ENCODE results near the gene ORC5.
A peak's percentile ranks its signal among the peaks of the same experiment; 100 is the strongest.
"Not testable (repeated sequence)": the region's sequence is repeated elsewhere in the genome, so short reads cannot be mapped to it uniquely, and the experiment has no call there.

The ORC5 gene

GRCh38 chr7:104207731-104208420 is at the start of gene ORC5:
Gene ORC5 (minus strand): TSS chr7:104208013. CDS start chr7:104207904, 109 bp downstream.
- DNase-seq (ENCODE audit: low read depth), result peak; percentile 54
- H3K4me3 ChIP-seq (ENCODE audit: low read depth, low read length), result peak within 1 kb of the TSS; percentile 97

- DNase-seq (ENCODE audit: low read depth), result no peak
- no peak overlapping the region for H3K4me3 ChIP-seq (ENCODE audit: low read depth, low read length)
Measured at GRCh38 chr7:104255616-104256015, 47.8 kb upstream of the ORC5 start.

GRCh38 chr7:104255194-104255593 is 47.4 kb upstream of the ORC5 start:
- DNase-seq (ENCODE audit: low read depth), result no peak
- no peak overlapping the region for H3K4me3 ChIP-seq (ENCODE audit: low read depth, low read length)

GRCh38 chr7:104254696-104255095 is 46.9 kb upstream of the ORC5 start:
- H3K4me3 ChIP-seq (ENCODE audit: low read depth, low read length), result no peak overlapping the region

GRCh38 chr7:104252409-104253134 is 44.8 kb upstream of the ORC5 start:
- H3K4me3 ChIP-seq (ENCODE audit: low read depth, low read length), result no peak overlapping the region
- DNase-seq (ENCODE audit: low read depth), result no peak

More at GRCh38 chr7:104254696-104255095, 46.9 kb upstream of the ORC5 start:
- no peak for DNase-seq (ENCODE audit: low read depth)

GRCh38 chr7:104242638-104243037 is 34.8 kb upstream of the ORC5 start:
- H3K4me3 ChIP-seq (ENCODE audit: low read depth, low read length), result no peak overlapping the region
- no peak for DNase-seq (ENCODE audit: low read depth)

- peak; percentile 16 for DNase-seq (ENCODE audit: low read depth)
- H3K4me3 ChIP-seq (ENCODE audit: low read depth, low read length), result no peak overlapping the region
Measured at GRCh38 chr7:104241538-104242209, 33.9 kb upstream of the ORC5 start.

GRCh38 chr7:104241135-104241534 is 33.3 kb upstream of the ORC5 start:
- H3K4me3 ChIP-seq (ENCODE audit: low read depth, low read length), result no peak overlapping the region
- DNase-seq (ENCODE audit: low read depth), result no peak

GRCh38 chr7:104240401-104240800 is 32.6 kb upstream of the ORC5 start:
- no peak for DNase-seq (ENCODE audit: low read depth)
- H3K4me3 ChIP-seq (ENCODE audit: low read depth, low read length), result no peak overlapping the region

- not testable (repeated sequence) for H3K4me3 ChIP-seq (ENCODE audit: low read depth, low read length); DNase-seq (ENCODE audit: low read depth)
Measured at GRCh38 chr7:104234990-104235389, 27.2 kb upstream of the ORC5 start.

- H3K4me3 ChIP-seq (ENCODE audit: low read depth, low read length), result no peak overlapping the region
Measured at GRCh38 chr7:104231054-104232046, 23.5 kb upstream of the ORC5 start.

GRCh38 chr7:104230606-104231005 is 22.8 kb upstream of the ORC5 start:
- DNase-seq (ENCODE audit: low read depth), result no peak
- H3K4me3 ChIP-seq (ENCODE audit: low read depth, low read length), result no peak overlapping the region

More at GRCh38 chr7:104231054-104232046, 23.5 kb upstream of the ORC5 start:
- no peak for DNase-seq (ENCODE audit: low read depth)

GRCh38 chr7:104228442-104228841 is 20.6 kb upstream of the ORC5 start:
- no peak for DNase-seq (ENCODE audit: low read depth)
- H3K4me3 ChIP-seq (ENCODE audit: low read depth, low read length), result no peak overlapping the region

GRCh38 chr7:104225451-104225850 is 17.6 kb upstream of the ORC5 start:
- no peak overlapping the region for H3K4me3 ChIP-seq (ENCODE audit: low read depth, low read length)
- DNase-seq (ENCODE audit: low read depth), result no peak

GRCh38 chr7:104217620-104218019 is 9.8 kb upstream of the ORC5 start:
- no peak for DNase-seq (ENCODE audit: low read depth)

GRCh38 chr7:104209063-104209462 is 1.2 kb upstream of the ORC5 start:
- H3K4me3 ChIP-seq (ENCODE audit: low read depth, low read length), result no peak overlapping the region
- no peak for DNase-seq (ENCODE audit: low read depth)

More at GRCh38 chr7:104217620-104218019, 9.8 kb upstream of the ORC5 start:
- H3K4me3 ChIP-seq (ENCODE audit: low read depth, low read length), result no peak overlapping the region

GRCh38 chr7:104208421-104208780 is 588 bp upstream of the ORC5 start:
- H3K4me3 ChIP-seq (ENCODE audit: low read depth, low read length), result peak overlapping the region; percentile 97
- DNase-seq (ENCODE audit: low read depth), result no peak

GRCh38 chr7:104207348-104207730 is 474 bp downstream of the ORC5 start:
- no peak for DNase-seq (ENCODE audit: low read depth)
- H3K4me3 ChIP-seq (ENCODE audit: low read depth, low read length), result peak overlapping the region; percentile 97

GRCh38 chr7:104206841-104207240 is 972 bp downstream of the ORC5 start:
- peak overlapping the region; percentile 97 for H3K4me3 ChIP-seq (ENCODE audit: low read depth, low read length)

More at GRCh38 chr7:104206841-104207240, 972 bp downstream of the ORC5 start:
- DNase-seq (ENCODE audit: low read depth), result no peak

Data from skeletal muscle cell (primary cell).